SK-N-SH (cell line): ENCODE results near the gene ABCC11. TPM values are rescaled to one million over a fixed set of nuclear protein-coding genes. Genes with fewer than 3 reads are reported as not detected.

Source experiments
- CTCF ChIA-PET: fragments of 300-600, 350-600 bp; formaldehyde crosslinking; extraction: SDS; loops from one replicate; lab custom pipeline; 2021; lab: Yijun Ruan, JAX
- POLR2A ChIA-PET: fragments of 350-600 bp; sonication (Branson Sonifier 250); formaldehyde crosslinking; extraction: SDS; loops from one replicate; lab custom pipeline; 2020; ENCODE audit warnings: antibody characterized with exemption, inconsistent platforms; lab: Yijun Ruan, JAX
- DNase-seq: peaks from one replicate; pipeline ENCODE4 v3.0.0; 2012
- H2AFZ ChIP-seq: fragments of 200-600 bp; sonication (generic); 2 replicates; pipeline ENCODE4 v1.8.1; 2016; ENCODE audit warnings: antibody characterized with exemption, mild to moderate bottlenecking, low read depth
- H3F3A ChIP-seq: fragments of 200-600 bp; sonication (generic); replicated peaks from 2 replicates; pipeline ENCODE3; 2016; ENCODE audit warnings: antibody characterized with exemption, mild to moderate bottlenecking; ENCODE audit not compliant: insufficient read depth
- H3K27ac ChIP-seq, 2 experiments: fragments of 200-500 bp in 1 of 2; fragments of 200-600 bp in 1 of 2; sonication (Bioruptor generic) in 1 of 2; sonication (generic), shearing (Covaris generic) in 1 of 2; 2 replicates each; pipeline versions ENCODE4 v1.5.1 to v1.6.1; 2014 to 2016; ENCODE audit warnings: low read depth in 2 of 2, inconsistent platforms in 1 of 2, low read length in 1 of 2, mild to moderate bottlenecking in 1 of 2, mixed read lengths in 1 of 2
- H3K27me3 ChIP-seq: fragments of 200-600 bp; sonication (generic), shearing (Covaris generic); 2 replicates; pipeline ENCODE4 v1.6.1; 2016; ENCODE audit warnings: mixed run types; ENCODE audit not compliant: insufficient read depth
- H3K36me3 ChIP-seq, 2 experiments: fragments of 200-500 bp in 1 of 2; fragments of 200-600 bp in 1 of 2; sonication (Bioruptor generic) in 1 of 2; sonication (generic) in 1 of 2; replicated peaks in 1 of 2; 2 replicates each; pipeline versions ENCODE3 to v1.5.1; 2014 to 2016; ENCODE audit warnings: low read length in 1 of 2, mild to moderate bottlenecking in 1 of 2; ENCODE audit not compliant: insufficient read depth in 2 of 2, control insufficient read depth in 1 of 2
- H3K4me1 ChIP-seq, 2 experiments: fragments of 200-500 bp in 1 of 2; fragments of 200-600 bp in 1 of 2; sonication (Bioruptor generic) in 1 of 2; sonication (generic), shearing (Covaris generic) in 1 of 2; 2 replicates each; pipeline versions ENCODE4 v1.5.1 to v1.6.1; 2014 to 2016; ENCODE audit warnings: low read depth in 1 of 2, low read length in 1 of 2, mixed run types in 1 of 2; ENCODE audit not compliant: insufficient read depth in 2 of 2, control insufficient read depth in 1 of 2
- H3K4me2 ChIP-seq: fragments of 200-600 bp; sonication (generic), shearing (Covaris generic); 2 replicates; pipeline ENCODE4 v1.6.1; 2017; ENCODE audit warnings: mixed run types
- H3K4me3 ChIP-seq, 2 experiments: fragments of 200-500 bp in 1 of 2; fragments of 200-600 bp in 1 of 2; sonication (Bioruptor generic) in 1 of 2; sonication (generic), shearing (Covaris generic) in 1 of 2; 2 replicates each; pipeline versions ENCODE4 v1.5.1 to v1.8.1; 2014 to 2016; ENCODE audit warnings: low read depth in 2 of 2, inconsistent platforms in 1 of 2, low read length in 1 of 2, mild to moderate bottlenecking in 1 of 2, mixed read lengths in 1 of 2, moderate library complexity in 1 of 2
- H3K79me2 ChIP-seq: fragments of 200-600 bp; sonication (generic); 2 replicates; pipeline ENCODE4 v1.8.1; 2017; ENCODE audit warnings: mild to moderate bottlenecking; ENCODE audit not compliant: insufficient read depth
- H3K9ac ChIP-seq: fragments of 200-600 bp; sonication (generic); 2 replicates; pipeline ENCODE4 v1.6.1; 2017; ENCODE audit warnings: mixed run types
- H3K9me2 ChIP-seq: fragments of 200-600 bp; sonication (generic); 2 replicates; pipeline ENCODE4 v1.6.1; 2017; ENCODE audit warnings: mixed run types
- H3K9me3 ChIP-seq: fragments of 200-600 bp; sonication (generic); 2 replicates; pipeline ENCODE4 v1.6.1; 2017; ENCODE audit warnings: mixed run types, mild to moderate bottlenecking, moderate library complexity
- H4K20me1 ChIP-seq: fragments of 200-600 bp; sonication (generic); 2 replicates; pipeline ENCODE4 v1.6.1; 2017; ENCODE audit warnings: mild to moderate bottlenecking, mixed run types; ENCODE audit not compliant: insufficient read depth
- EP300 ChIP-seq, 2 experiments: IDR thresholded peaks; 2 replicates each; pipeline versions ENCODE4 v1.4.0 to v1.6.1; 2012; ENCODE audit warnings: borderline replicate concordance in 1 of 2, low read depth in 1 of 2, low read length in 1 of 2
- EZH2phosphoT487 ChIP-seq: fragments of 200-600 bp; sonication (generic); IDR thresholded peaks from 2 replicates; pipeline ENCODE4 v1.6.1; 2017; ENCODE audit warnings: low read depth, mixed run types, mild to moderate bottlenecking, antibody characterized with exemption, moderate library complexity, borderline replicate concordance
- GATA2 ChIP-seq: sonication (generic); formaldehyde crosslinking; IDR thresholded peaks from 2 replicates; pipeline ENCODE4 v1.5.0; 2020; ENCODE audit warnings: mild to moderate bottlenecking, missing genetic modification reagents
- IRF3 ChIP-seq: fragments of 150-350 bp; IDR thresholded peaks from 2 replicates; pipeline ENCODE4 v1.6.1; 2016; ENCODE audit warnings: mild to moderate bottlenecking, low read depth, low read length
- NRF1 ChIP-seq: IDR thresholded peaks from 2 replicates; pipeline ENCODE4 v1.6.1; 2012; ENCODE audit warnings: low read depth, mild to moderate bottlenecking, low read length
- POLR2AphosphoS5 ChIP-seq: IDR thresholded peaks from 2 replicates; pipeline ENCODE4 v1.6.1; 2012; ENCODE audit warnings: low read depth, low read length
- TCF12 ChIP-seq: IDR thresholded peaks from 2 replicates; pipeline ENCODE4 v1.4.0; 2012
- USF2 ChIP-seq: fragments of 150-350 bp; IDR thresholded peaks from 2 replicates; pipeline ENCODE4 v1.6.1; 2017; ENCODE audit warnings: antibody characterized with exemption, low read length, low read depth, borderline replicate concordance
- ZBTB33 ChIP-seq: IDR thresholded peaks from 2 replicates; pipeline ENCODE4 v1.4.0; 2012; ENCODE audit warnings: low read depth, borderline replicate concordance
- WGBS: methylation state at CpG from one replicate; pipeline ENCODE4 v1.1.6; 2017; ENCODE audit warnings: low lambda C conversion rate; 5-methylcytosine and 5-hydroxymethylcytosine counted together
- polyA plus RNA-seq, 3 experiments: library from polyadenylated mRNA; depleted of rRNA; stranded (reverse); fragments of >200 nt; gene quantifications; 2 replicates each; pipeline ENCODE4 v1.2.3, GENCODE V29; 2012

Gene ABCC11
- polyA plus RNA-seq, 1 of the 3 experiments (the other 2 are of a cell fraction), result 0.07 TPM

DNA sequence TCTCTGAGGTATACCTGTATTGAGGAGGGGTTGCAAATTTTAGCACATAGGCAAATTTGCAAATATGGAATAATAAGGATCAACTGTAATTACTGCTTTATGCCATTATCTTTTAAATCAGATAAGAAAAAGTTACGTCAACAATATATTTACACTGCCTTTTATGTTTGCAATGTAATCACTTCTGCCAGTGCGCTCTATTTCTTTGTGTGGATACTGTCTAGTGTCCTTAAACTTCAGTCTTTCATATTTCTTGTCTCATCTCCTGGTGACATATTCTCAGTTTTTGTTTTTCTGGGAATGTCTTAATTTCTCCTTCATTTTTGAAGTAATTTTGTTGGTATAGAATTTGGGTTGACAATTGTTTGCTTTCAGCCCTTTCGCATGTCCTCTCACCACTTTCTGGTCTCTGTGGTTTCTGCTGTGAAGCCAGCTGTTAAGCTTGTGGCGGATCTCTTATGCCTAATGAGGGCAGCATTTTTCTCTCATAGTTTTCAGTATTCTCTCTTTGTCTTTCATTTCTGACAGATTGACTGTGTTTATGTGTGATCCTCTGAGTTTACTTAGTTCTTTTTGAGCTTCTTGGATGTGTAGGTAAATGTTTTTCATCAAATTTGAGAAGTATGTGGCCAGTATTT lies 37.6 kb upstream of the ABCC11 start:
- peaks cover 43 to 49% of the 10 kb centered on the region in 2 experiments for H3K36me3 ChIP-seq
- H3K27me3 ChIP-seq, result no peaks in the 10 kb centered on the region
- no peaks in the 10 kb centered on the region for H4K20me1 ChIP-seq
- H3K4me2 ChIP-seq, result no peak overlapping the region
- H3K9me2 ChIP-seq, result no peaks in the 10 kb centered on the region
- no peak overlapping the region for H3K9ac ChIP-seq
- peaks cover 8% of the 10 kb centered on the region for H3K9me3 ChIP-seq
- CTCF ChIA-PET, result no interaction called here
- TF ChIP-seq GATA2 (CRISPR knock-in tag), result no peak
- TF ChIP-seq NRF1, result no peak
- TF ChIP-seq IRF3, result no peak
- no peak for TF ChIP-seq EZH2phosphoT487
- TF ChIP-seq POLR2AphosphoS5, result no peak
- TF ChIP-seq TCF12, result no peak
- no peak for TF ChIP-seq ZBTB33
- TF ChIP-seq EP300 (IDR thresholded peaks at IDR 0.05; ENCODE audit: borderline replicate concordance in 1 of 2, low read depth in 1 of 2, low read length in 1 of 2), result no peak
- no peak overlapping the region for H2AFZ ChIP-seq
- WGBS, result 98% methylated on average over 4 of the region's 4 CpGs
- H3F3A ChIP-seq, result no peaks in the 10 kb centered on the region
- H3K79me2 ChIP-seq, result peaks cover 4% of the 10 kb centered on the region; the same call in 1 of the 2 replicates
- POLR2A ChIA-PET, result no interaction called here
- no peak for DNase-seq
- H3K27ac ChIP-seq, result no peak overlapping the region
- H3K4me3 ChIP-seq, result no peak overlapping the region
- H3K4me1 ChIP-seq, result no peaks in the 10 kb centered on the region

DNA sequence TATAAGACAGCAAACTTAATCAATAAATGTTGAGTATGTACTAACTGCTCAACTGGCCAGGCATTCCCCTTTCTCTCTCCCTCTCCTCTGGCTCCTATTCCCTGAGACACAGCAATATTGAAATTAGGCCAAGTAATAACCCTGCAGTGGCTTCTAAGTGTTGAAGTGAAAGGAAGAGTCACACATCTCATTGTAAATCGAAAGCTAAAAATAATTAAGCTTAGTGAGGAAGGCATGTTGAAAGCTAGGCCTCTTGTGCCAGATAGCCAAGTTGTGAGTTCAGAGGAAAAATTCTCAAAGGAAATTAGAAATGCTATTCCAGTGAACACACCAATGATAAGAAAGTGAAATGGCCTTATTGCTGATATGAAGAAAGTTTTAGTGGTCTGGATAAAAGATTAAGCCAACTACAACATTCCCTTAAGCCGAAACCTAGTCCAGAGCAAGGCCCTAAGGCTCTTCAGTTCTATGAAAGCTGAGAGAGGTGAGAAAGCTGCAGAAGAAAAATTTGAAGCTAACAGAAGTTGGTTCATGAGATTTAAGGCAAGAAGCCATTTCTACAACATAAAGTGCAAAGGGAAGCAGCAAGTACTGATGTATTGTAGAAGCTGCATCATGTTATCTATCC lies 35.4 kb upstream of the ABCC11 start:
- Histone ChIP-seq H3K4me2 (no peak overlapping the region), H3K9me2 (no peaks in the 10 kb centered on the region), H3F3A (no peaks in the 10 kb centered on the region), H3K9me3 (peaks cover 8% of the 10 kb centered on the region), H3K9ac (no peak overlapping the region), H3K79me2 (peaks cover 4% of the 10 kb centered on the region), H3K27ac (no peak overlapping the region), H3K27me3 (no peaks in the 10 kb centered on the region), H4K20me1 (no peaks in the 10 kb centered on the region), H3K36me3 (peaks cover 53% of the 10 kb centered on the region in 2 experiments), H3K4me3 (no peak overlapping the region), H3K4me1 (peaks cover 0 to 3% of the 10 kb centered on the region in 2 experiments; a peak in 1 of 4 replicates), H2AFZ (no peak overlapping the region)
- ChIA-PET POLR2A (no interaction called here), CTCF (no interaction called here)
- no peak for DNase-seq
- 70% methylated on average over 2 of the region's 2 CpGs for WGBS
- TF ChIP-seq POLR2AphosphoS5 (no peak), EP300 (IDR thresholded peaks at IDR 0.05; ENCODE audit: borderline replicate concordance in 1 of 2, low read depth in 1 of 2, low read length in 1 of 2) (no peak), USF2 (no peak)
